PFSK-1 (cell line): ENCODE data around the gene HMCN2.

Experiments
- POLR2AphosphoS5 ChIP-seq: IDR thresholded peaks from 2 replicates; pipeline ENCODE4 v1.6.1; 2012; ENCODE audit warnings: low read depth, mild to moderate bottlenecking, control low read depth, low read length, moderate library complexity
- TF ChIP-seq, protein P1 (sequence below), 2 experiments: IDR thresholded peaks; 2 replicates each; pipeline versions ENCODE4 v1.6.1 to v1.8.0; 2011 to 2012; ENCODE audit warnings: low read depth in 2 of 2, low read length in 2 of 2, control low read depth in 1 of 2, inconsistent platforms in 1 of 2, mild to moderate bottlenecking in 1 of 2, moderate library complexity in 1 of 2; ENCODE audit not compliant: insufficient read depth in 1 of 2

- TF ChIP-seq POLR2AphosphoS5: no peak
- TF ChIP-seq, protein P1, sequence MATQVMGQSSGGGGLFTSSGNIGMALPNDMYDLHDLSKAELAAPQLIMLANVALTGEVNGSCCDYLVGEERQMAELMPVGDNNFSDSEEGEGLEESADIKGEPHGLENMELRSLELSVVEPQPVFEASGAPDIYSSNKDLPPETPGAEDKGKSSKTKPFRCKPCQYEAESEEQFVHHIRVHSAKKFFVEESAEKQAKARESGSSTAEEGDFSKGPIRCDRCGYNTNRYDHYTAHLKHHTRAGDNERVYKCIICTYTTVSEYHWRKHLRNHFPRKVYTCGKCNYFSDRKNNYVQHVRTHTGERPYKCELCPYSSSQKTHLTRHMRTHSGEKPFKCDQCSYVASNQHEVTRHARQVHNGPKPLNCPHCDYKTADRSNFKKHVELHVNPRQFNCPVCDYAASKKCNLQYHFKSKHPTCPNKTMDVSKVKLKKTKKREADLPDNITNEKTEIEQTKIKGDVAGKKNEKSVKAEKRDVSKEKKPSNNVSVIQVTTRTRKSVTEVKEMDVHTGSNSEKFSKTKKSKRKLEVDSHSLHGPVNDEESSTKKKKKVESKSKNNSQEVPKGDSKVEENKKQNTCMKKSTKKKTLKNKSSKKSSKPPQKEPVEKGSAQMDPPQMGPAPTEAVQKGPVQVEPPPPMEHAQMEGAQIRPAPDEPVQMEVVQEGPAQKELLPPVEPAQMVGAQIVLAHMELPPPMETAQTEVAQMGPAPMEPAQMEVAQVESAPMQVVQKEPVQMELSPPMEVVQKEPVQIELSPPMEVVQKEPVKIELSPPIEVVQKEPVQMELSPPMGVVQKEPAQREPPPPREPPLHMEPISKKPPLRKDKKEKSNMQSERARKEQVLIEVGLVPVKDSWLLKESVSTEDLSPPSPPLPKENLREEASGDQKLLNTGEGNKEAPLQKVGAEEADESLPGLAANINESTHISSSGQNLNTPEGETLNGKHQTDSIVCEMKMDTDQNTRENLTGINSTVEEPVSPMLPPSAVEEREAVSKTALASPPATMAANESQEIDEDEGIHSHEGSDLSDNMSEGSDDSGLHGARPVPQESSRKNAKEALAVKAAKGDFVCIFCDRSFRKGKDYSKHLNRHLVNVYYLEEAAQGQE (IDR thresholded peaks at IDR 0.05; ENCODE audit: insufficient read depth in 1 of 2, low read depth in 2 of 2, low read length in 2 of 2): no peak
These were observed 63.5 kb downstream of the HMCN2 start for GRCh38 chr9:130329061-130329460.
